ENCODE results near the gene IL17RC. TPM values are rescaled to one million over a fixed set of nuclear protein-coding genes. Genes with fewer than 3 reads are reported as not detected.

The IL17RC gene
- total and polyA plus RNA-seq, 2 experiments from 2014 or later = 8.4 to 12.6 TPM

DNA sequence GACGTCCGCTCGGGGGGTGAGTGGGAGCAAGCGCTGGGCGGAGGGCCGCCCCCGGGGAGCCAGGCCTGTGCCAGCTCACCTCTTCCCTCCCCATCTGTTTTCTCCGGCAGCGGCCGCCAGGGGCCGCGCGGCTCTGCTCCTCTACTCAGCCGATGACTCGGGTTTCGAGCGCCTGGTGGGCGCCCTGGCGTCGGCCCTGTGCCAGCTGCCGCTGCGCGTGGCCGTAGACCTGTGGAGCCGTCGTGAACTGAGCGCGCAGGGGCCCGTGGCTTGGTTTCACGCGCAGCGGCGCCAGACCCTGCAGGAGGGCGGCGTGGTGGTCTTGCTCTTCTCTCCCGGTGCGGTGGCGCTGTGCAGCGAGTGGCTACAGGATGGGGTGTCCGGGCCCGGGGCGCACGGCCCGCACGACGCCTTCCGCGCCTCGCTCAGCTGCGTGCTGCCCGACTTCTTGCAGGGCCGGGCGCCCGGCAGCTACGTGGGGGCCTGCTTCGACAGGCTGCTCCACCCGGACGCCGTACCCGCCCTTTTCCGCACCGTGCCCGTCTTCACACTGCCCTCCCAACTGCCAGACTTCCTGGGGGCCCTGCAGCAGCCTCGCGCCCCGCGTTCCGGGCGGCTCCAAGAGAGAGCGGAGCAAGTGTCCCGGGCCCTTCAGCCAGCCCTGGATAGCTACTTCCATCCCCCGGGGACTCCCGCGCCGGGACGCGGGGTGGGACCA lies 16.1 kb downstream of the IL17RC start:
- Histone ChIP-seq H3K4me2 (peak overlapping the region; percentile 93), H3K36me3 (ENCODE audit: insufficient read depth) (peaks cover 6% of the 10 kb centered on the region; the same call in 1 of the 2 replicates), H3K4me1 (ENCODE audit: insufficient read depth) (peaks cover 5% of the 10 kb centered on the region), H3K79me2 (replicated peaks; ENCODE audit: insufficient read depth) (no peaks in the 10 kb centered on the region; the same call in 1 of the 2 replicates), H3F3A (replicated peaks; ENCODE audit: low read depth) (0 out of 2 replicates have a peak, but pooled peaks cover 5% of the 10 kb centered on the region), H3K27ac (ENCODE audit: low read depth) (no peak overlapping the region), H3K4me3 (peak overlapping the region; percentile 85), H3K27me3 (ENCODE audit: insufficient read depth) (peaks cover 8% of the 10 kb centered on the region; the same call in 1 of the 2 replicates), H3K9me2 (ENCODE audit: insufficient read depth) (no peaks in the 10 kb centered on the region), H4K20me1 (replicated peaks; ENCODE audit: insufficient read depth) (no peaks in the 10 kb centered on the region), H2AFZ (peak overlapping the region; percentile 95)
- Mint-ChIP-seq H3K4me3 (peak overlapping the region; percentile 89), H3K4me1 (peaks cover 10% of the 10 kb centered on the region), H3K27ac (no peak overlapping the region), H3K9me3 (peaks cover 12% of the 10 kb centered on the region; the same call in 2 of the 3 replicates), H3K27me3 (ENCODE audit: insufficient read depth, low read depth, poor library complexity) (peaks cover 11% of the 10 kb centered on the region), H3K36me3 (ENCODE audit: low read depth) (peaks cover 17% of the 10 kb centered on the region)
- ATAC-seq = peak; percentile 86
- peak; percentile 88 for DNase-seq (ENCODE audit: low spot score)
- TF ChIP-seq, protein P1, sequence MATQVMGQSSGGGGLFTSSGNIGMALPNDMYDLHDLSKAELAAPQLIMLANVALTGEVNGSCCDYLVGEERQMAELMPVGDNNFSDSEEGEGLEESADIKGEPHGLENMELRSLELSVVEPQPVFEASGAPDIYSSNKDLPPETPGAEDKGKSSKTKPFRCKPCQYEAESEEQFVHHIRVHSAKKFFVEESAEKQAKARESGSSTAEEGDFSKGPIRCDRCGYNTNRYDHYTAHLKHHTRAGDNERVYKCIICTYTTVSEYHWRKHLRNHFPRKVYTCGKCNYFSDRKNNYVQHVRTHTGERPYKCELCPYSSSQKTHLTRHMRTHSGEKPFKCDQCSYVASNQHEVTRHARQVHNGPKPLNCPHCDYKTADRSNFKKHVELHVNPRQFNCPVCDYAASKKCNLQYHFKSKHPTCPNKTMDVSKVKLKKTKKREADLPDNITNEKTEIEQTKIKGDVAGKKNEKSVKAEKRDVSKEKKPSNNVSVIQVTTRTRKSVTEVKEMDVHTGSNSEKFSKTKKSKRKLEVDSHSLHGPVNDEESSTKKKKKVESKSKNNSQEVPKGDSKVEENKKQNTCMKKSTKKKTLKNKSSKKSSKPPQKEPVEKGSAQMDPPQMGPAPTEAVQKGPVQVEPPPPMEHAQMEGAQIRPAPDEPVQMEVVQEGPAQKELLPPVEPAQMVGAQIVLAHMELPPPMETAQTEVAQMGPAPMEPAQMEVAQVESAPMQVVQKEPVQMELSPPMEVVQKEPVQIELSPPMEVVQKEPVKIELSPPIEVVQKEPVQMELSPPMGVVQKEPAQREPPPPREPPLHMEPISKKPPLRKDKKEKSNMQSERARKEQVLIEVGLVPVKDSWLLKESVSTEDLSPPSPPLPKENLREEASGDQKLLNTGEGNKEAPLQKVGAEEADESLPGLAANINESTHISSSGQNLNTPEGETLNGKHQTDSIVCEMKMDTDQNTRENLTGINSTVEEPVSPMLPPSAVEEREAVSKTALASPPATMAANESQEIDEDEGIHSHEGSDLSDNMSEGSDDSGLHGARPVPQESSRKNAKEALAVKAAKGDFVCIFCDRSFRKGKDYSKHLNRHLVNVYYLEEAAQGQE (IDR thresholded peaks at IDR 0.05; ENCODE audit: unreplicated experiment) = no peak
- TF ChIP-seq ZNF114 (CRISPR knock-in tag; IDR thresholded peaks at IDR 0.05) = no peak
- TF ChIP-seq, protein P2, sequence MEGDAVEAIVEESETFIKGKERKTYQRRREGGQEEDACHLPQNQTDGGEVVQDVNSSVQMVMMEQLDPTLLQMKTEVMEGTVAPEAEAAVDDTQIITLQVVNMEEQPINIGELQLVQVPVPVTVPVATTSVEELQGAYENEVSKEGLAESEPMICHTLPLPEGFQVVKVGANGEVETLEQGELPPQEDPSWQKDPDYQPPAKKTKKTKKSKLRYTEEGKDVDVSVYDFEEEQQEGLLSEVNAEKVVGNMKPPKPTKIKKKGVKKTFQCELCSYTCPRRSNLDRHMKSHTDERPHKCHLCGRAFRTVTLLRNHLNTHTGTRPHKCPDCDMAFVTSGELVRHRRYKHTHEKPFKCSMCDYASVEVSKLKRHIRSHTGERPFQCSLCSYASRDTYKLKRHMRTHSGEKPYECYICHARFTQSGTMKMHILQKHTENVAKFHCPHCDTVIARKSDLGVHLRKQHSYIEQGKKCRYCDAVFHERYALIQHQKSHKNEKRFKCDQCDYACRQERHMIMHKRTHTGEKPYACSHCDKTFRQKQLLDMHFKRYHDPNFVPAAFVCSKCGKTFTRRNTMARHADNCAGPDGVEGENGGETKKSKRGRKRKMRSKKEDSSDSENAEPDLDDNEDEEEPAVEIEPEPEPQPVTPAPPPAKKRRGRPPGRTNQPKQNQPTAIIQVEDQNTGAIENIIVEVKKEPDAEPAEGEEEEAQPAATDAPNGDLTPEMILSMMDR (conservative IDR thresholded peaks at IDR 0.05; ENCODE audit: low read depth in 2 of 2) = peak; percentile 57 to 61
- TF ChIP-seq, protein P3, sequence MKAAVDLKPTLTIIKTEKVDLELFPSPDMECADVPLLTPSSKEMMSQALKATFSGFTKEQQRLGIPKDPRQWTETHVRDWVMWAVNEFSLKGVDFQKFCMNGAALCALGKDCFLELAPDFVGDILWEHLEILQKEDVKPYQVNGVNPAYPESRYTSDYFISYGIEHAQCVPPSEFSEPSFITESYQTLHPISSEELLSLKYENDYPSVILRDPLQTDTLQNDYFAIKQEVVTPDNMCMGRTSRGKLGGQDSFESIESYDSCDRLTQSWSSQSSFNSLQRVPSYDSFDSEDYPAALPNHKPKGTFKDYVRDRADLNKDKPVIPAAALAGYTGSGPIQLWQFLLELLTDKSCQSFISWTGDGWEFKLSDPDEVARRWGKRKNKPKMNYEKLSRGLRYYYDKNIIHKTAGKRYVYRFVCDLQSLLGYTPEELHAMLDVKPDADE (IDR thresholded peaks at IDR 0.05) = no peak
- TF ChIP-seq STAT1 (IDR thresholded peaks at IDR 0.05; ENCODE audit: unreplicated experiment) = no peak
- TF ChIP-seq, protein P4, sequence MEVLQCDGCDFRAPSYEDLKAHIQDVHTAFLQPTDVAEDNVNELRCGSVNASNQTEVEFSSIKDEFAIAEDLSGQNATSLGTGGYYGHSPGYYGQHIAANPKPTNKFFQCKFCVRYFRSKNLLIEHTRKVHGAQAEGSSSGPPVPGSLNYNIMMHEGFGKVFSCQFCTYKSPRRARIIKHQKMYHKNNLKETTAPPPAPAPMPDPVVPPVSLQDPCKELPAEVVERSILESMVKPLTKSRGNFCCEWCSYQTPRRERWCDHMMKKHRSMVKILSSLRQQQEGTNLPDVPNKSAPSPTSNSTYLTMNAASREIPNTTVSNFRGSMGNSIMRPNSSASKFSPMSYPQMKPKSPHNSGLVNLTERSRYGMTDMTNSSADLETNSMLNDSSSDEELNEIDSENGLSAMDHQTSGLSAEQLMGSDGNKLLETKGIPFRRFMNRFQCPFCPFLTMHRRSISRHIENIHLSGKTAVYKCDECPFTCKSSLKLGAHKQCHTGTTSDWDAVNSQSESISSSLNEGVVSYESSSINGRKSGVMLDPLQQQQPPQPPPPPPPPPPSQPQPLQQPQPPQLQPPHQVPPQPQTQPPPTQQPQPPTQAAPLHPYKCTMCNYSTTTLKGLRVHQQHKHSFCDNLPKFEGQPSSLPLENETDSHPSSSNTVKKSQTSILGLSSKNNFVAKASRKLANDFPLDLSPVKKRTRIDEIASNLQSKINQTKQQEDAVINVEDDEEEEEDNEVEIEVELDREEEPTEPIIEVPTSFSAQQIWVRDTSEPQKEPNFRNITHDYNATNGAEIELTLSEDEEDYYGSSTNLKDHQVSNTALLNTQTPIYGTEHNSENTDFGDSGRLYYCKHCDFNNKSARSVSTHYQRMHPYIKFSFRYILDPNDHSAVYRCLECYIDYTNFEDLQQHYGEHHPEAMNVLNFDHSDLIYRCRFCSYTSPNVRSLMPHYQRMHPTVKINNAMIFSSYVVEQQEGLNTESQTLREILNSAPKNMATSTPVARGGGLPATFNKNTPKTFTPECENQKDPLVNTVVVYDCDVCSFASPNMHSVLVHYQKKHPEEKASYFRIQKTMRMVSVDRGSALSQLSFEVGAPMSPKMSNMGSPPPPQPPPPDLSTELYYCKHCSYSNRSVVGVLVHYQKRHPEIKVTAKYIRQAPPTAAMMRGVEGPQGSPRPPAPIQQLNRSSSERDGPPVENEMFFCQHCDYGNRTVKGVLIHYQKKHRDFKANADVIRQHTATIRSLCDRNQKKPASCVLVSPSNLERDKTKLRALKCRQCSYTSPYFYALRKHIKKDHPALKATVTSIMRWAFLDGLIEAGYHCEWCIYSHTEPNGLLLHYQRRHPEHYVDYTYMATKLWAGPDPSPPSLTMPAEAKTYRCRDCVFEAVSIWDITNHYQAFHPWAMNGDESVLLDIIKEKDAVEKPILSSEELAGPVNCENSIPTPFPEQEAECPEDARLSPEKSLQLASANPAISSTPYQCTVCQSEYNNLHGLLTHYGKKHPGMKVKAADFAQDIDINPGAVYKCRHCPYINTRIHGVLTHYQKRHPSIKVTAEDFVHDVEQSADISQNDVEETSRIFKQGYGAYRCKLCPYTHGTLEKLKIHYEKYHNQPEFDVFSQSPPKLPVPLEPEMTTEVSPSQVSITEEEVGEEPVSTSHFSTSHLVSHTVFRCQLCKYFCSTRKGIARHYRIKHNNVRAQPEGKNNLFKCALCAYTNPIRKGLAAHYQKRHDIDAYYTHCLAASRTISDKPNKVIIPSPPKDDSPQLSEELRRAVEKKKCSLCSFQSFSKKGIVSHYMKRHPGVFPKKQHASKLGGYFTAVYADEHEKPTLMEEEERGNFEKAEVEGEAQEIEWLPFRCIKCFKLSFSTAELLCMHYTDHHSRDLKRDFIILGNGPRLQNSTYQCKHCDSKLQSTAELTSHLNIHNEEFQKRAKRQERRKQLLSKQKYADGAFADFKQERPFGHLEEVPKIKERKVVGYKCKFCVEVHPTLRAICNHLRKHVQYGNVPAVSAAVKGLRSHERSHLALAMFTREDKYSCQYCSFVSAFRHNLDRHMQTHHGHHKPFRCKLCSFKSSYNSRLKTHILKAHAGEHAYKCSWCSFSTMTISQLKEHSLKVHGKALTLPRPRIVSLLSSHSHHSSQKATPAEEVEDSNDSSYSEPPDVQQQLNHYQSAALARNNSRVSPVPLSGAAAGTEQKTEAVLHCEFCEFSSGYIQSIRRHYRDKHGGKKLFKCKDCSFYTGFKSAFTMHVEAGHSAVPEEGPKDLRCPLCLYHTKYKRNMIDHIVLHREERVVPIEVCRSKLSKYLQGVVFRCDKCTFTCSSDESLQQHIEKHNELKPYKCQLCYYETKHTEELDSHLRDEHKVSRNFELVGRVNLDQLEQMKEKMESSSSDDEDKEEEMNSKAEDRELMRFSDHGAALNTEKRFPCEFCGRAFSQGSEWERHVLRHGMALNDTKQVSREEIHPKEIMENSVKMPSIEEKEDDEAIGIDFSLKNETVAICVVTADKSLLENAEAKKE (CRISPR knock-in tag; IDR thresholded peaks at IDR 0.05) = no peak
- TF ChIP-seq CREB1 (CRISPR knock-in tag; IDR thresholded peaks at IDR 0.05; ENCODE audit: low read depth) = peak; percentile 67
- no peak for TF ChIP-seq JUNB (IDR thresholded peaks at IDR 0.05; ENCODE audit: unreplicated experiment)
